ENCODE measurements around the gene SIRT1. TPM values are rescaled to one million over a fixed set of nuclear protein-coding genes. Genes with fewer than 3 reads are reported as not detected.

The SIRT1 gene
- total and polyA plus RNA-seq, 2 of the 8 experiments (the other 6 are each of a cell fraction or from before 2014, with no cell fraction given), result 22.6 to 70.9 TPM

GRCh38 chr10:67921065-67921464, 36.6 kb downstream of the SIRT1 start:
- Histone ChIP-seq H3K9me3 (ENCODE audit: insufficient read depth in 2 of 2, low read depth in 1 of 2, low read length in 1 of 2) (no peaks in the 10 kb centered on the region), H2BK15ac (ENCODE audit: low read length) (no peak overlapping the region), H2BK20ac (ENCODE audit: low read length) (no peak overlapping the region), H3K18ac (ENCODE audit: extremely low read depth, low read length) (no peak overlapping the region), H3K27me3 (replicated peaks in 1 of 4; ENCODE audit: control insufficient read depth in 3 of 4, extremely low read depth in 1 of 4, insufficient read depth in 3 of 4, low read length in 3 of 4) (no peaks in the 10 kb centered on the region), H3K79me2 (ENCODE audit: control insufficient read depth in 1 of 2, insufficient read depth in 2 of 2, low read length in 2 of 2) (no peaks in the 10 kb centered on the region), H3K9ac (replicated peaks in 1 of 4; ENCODE audit: extremely low read depth in 1 of 4, low read depth in 3 of 4, low read length in 3 of 4) (no peak overlapping the region), H3K56ac (replicated peaks; ENCODE audit: insufficient read length, low read depth, low read length) (no peak overlapping the region), H3K4me1 (replicated peaks in 1 of 4; ENCODE audit: control insufficient read depth in 3 of 4, insufficient read depth in 4 of 4, low read length in 3 of 4) (no peaks in the 10 kb centered on the region), H3K79me1 (ENCODE audit: low read depth, low read length) (no peaks in the 10 kb centered on the region), H2BK12ac (ENCODE audit: low read depth, low read length) (no peak overlapping the region), H2AK5ac (ENCODE audit: low read depth, low read length) (no peak overlapping the region), H3K23me2 (ENCODE audit: low read depth, low read length) (no peaks in the 10 kb centered on the region), H4K91ac (replicated peaks; ENCODE audit: insufficient read length, low read length) (no peak overlapping the region), H2BK5ac (ENCODE audit: low read depth, low read length) (no peak overlapping the region), H4K20me1 (replicated peaks in 1 of 2; ENCODE audit: control insufficient read depth in 1 of 2, insufficient read depth in 2 of 2, low read length in 2 of 2) (peaks cover 0 to 3% of the 10 kb centered on the region in 2 experiments), H3K27ac (ENCODE audit: low read depth, low read length) (no peak overlapping the region), H4K5ac (ENCODE audit: insufficient read length, low read depth, low read length) (no peak overlapping the region), H3K36me3 (ENCODE audit: control insufficient read depth in 2 of 4, insufficient read depth in 4 of 4, low read length in 3 of 4) (peaks cover 0 to 31% (median 11%) of the 10 kb centered on the region in 4 experiments; a peak in 6 of 8 replicates), H4K8ac (ENCODE audit: extremely low read depth, insufficient read depth, low read length) (no peak overlapping the region), H3K14ac (ENCODE audit: insufficient read length) (no peak overlapping the region), H3K4ac (replicated peaks; ENCODE audit: insufficient read length, low read depth, low read length) (no peak overlapping the region), H3K4me3 (ENCODE audit: extremely low read depth in 1 of 4, insufficient read depth in 2 of 4, low read depth in 3 of 4, low read length in 4 of 4) (no peak overlapping the region), H2BK120ac (replicated peaks; ENCODE audit: low read depth, low read length) (no peak overlapping the region), H3K4me2 (ENCODE audit: insufficient read depth in 1 of 2, low read depth in 2 of 2, low read length in 2 of 2) (no peak overlapping the region), H2AFZ (ENCODE audit: low read length) (no peak overlapping the region), H3K23ac (ENCODE audit: insufficient read length) (no peak overlapping the region)
- DNase-seq (ENCODE audit: low read depth in 1 of 2, low spot score in 2 of 2) (no peak), FAIRE-seq (no peak)
- TF ChIP-seq SRF (IDR thresholded peaks at IDR 0.05; ENCODE audit: low read depth, low read length), result no peak
- no peak for TF ChIP-seq SUZ12 (IDR thresholded peaks at IDR 0.05; ENCODE audit: low read length)
- TF ChIP-seq BACH1 (IDR thresholded peaks at IDR 0.05; ENCODE audit: low read length), result no peak
- TF ChIP-seq RNF2 (IDR thresholded peaks at IDR 0.05; ENCODE audit: borderline replicate concordance, low read depth, low read length, missing control alignments, poor library complexity, severe bottlenecking), result no peak
- POLR2A ChIA-PET (ENCODE audit: partially characterized antibody), result interaction anchor here (0.6 to 1.7 kb wide), 6 partner anchors 9 to 56 kb away, joined by 3 to 6 read pairs (median 4); no protein-coding TSS in a partner anchor
- 96% methylated on average over 1 of the region's 1 CpG; no CpG with 5 or more reads in 1 of the 2 experiments for WGBS, 2 experiments (ENCODE audit: extremely low coverage in 1 of 2, insufficient coverage in 1 of 2, insufficient read length in 1 of 2, insufficient replicate concordance in 2 of 2, low coverage in 1 of 2, low lambda C conversion rate in 2 of 2, missing lambda C conversion rate in 1 of 2)
- CTCF ChIA-PET (ENCODE audit: partially characterized antibody), result interaction anchor here (1.1 to 2.3 kb wide), 2 partner anchors 65 to 132 kb away, joined by 3 to 9 read pairs; no protein-coding TSS in a partner anchor

Measured in H1 (cell line).